Progenitor cell of endocrine pancreas (in vitro differentiated cells): ENCODE results near the gene RAB3GAP1. TPM values are rescaled to one million over a fixed set of nuclear protein-coding genes. Genes with fewer than 3 reads are reported as not detected.

ENCODE experiments used
- DNase-seq: peaks from one replicate; pipeline ENCODE4 v3.0.0; 2021; ENCODE audit warnings: low spot score; ENCODE audit not compliant: unreplicated experiment
- H3K27ac Mint-ChIP-seq: 2 replicates; pipeline ENCODE4 v1.8.0; 2021; ENCODE audit warnings: mild to moderate bottlenecking, moderate library complexity, mixed read lengths
- H3K27me3 Mint-ChIP-seq: 2 replicates; pipeline ENCODE4 v1.8.0; 2021; ENCODE audit warnings: mixed read lengths
- H3K36me3 Mint-ChIP-seq: 2 replicates; pipeline ENCODE4 v1.8.0; 2022; ENCODE audit warnings: mixed read lengths; ENCODE audit not compliant: insufficient read depth
- H3K4me1 Mint-ChIP-seq: 2 replicates; pipeline ENCODE4 v1.8.0; 2021; ENCODE audit warnings: low read depth, mixed read lengths
- H3K4me3 Mint-ChIP-seq: 2 replicates; pipeline ENCODE4 v1.8.0; 2021; ENCODE audit warnings: low read depth, mild to moderate bottlenecking, moderate library complexity, mixed read lengths
- H3K9me3 Mint-ChIP-seq: 2 replicates; pipeline ENCODE4 v1.8.0; 2021; ENCODE audit warnings: low read depth, mixed read lengths
- long read RNA-seq: library from polyadenylated mRNA; unstranded; transcript quantifications from one replicate; pipeline ENCODE4 v2.0.0, GENCODE V29; 2020
- total RNA-seq: library from RNA; stranded (reverse); gene quantifications from 2 replicates; pipeline ENCODE4 v1.2.1, GENCODE V29; 2021
- TF ChIP-seq, protein P1 (sequence below): fragments of 200-600 bp; sonication (generic); IDR thresholded peaks from one replicate; pipeline ENCODE4 v1.5.0; 2021; ENCODE audit warnings: antibody characterized with exemption, mild to moderate bottlenecking; ENCODE audit not compliant: unreplicated experiment

RAB3GAP1 gene
- total RNA-seq: 33.7 and 34.7 TPM in 2 replicates
- long read RNA-seq, full-length matches to known transcripts: 8 of 68 reads
- long read RNA-seq, partial matches to known transcripts: 47 of 68 reads
- long read RNA-seq, other reads (novel, unspliced or antisense): 13 of 68 reads

DNA sequence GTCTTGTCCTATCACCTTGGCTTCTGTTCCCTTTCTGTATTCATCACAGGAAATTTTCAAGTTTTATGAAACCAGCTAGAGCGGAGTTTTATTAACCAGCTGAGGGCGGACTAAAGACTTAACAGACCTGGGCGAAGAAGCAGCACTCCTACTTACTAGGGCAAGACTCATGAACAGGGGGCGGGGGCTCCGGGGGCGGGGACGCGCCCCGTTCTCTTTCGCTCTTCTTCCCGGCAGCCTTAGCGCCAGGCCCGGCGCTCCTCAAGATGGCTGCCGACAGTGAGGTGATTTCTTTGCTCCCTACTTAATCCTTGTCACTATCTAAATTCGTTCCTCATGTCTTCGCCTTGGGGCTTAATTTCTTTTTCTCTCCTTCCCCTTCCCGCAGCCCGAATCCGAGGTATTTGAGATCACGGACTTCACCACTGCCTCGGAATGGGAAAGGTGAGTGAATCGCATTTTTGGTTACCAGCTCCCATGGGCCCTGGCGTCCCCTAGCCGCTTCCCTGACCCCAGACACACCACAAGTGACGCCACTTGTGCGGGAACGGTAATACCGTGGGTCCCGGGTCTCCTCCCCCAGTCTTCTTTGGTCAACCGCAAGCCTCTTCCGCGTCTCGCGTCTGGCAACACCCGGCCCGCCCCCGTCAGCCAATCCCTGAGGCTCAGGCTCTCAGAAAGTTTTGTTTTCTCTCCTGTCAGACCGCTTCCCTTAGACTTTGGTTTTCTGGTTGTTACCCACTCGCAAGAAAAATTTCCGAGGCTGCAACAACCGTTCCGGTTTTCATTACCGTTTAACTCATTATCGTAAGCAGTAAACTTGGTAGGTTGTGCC lies at the start of gene RAB3GAP1:
TSS of gene RAB3GAP1 (plus strand) at position 251 of the 835 bp plus-strand sequence. CDS start at position 267, 16 bp downstream.
- peaks cover 3% of the 10 kb centered on the region for H3K36me3 Mint-ChIP-seq
- peaks cover 35% of the 10 kb centered on the region for H3K4me1 Mint-ChIP-seq
- TF ChIP-seq, protein P1, sequence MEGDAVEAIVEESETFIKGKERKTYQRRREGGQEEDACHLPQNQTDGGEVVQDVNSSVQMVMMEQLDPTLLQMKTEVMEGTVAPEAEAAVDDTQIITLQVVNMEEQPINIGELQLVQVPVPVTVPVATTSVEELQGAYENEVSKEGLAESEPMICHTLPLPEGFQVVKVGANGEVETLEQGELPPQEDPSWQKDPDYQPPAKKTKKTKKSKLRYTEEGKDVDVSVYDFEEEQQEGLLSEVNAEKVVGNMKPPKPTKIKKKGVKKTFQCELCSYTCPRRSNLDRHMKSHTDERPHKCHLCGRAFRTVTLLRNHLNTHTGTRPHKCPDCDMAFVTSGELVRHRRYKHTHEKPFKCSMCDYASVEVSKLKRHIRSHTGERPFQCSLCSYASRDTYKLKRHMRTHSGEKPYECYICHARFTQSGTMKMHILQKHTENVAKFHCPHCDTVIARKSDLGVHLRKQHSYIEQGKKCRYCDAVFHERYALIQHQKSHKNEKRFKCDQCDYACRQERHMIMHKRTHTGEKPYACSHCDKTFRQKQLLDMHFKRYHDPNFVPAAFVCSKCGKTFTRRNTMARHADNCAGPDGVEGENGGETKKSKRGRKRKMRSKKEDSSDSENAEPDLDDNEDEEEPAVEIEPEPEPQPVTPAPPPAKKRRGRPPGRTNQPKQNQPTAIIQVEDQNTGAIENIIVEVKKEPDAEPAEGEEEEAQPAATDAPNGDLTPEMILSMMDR: no peak
- H3K27ac Mint-ChIP-seq: peak within 1 kb of the TSS; percentile 100
- DNase-seq: peak; percentile 24
- peak within 1 kb of the TSS; percentile 98 for H3K4me3 Mint-ChIP-seq
- H3K9me3 Mint-ChIP-seq: no peaks in the 10 kb centered on the region
- H3K27me3 Mint-ChIP-seq: no peaks in the 10 kb centered on the region

DNA sequence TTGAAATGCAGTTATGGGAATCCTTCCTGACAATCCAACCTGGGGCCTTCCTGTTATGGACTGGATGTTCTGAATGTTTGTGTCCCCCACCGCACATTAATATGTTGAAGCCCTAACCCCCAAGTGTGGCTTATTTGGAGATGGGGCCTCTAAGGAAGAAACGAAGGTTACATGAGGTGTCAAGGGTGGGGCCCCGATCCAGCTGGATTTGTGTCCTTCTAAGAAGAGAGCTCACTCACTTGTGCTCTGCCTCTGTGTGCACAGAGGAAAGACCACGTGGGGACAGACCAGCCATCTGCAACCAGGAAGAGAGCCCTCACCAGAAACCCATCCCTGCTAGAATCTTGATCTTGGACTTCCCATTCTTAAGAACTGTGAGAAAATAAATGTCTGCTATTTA lies 49.3 kb upstream of the RAB3GAP1 start:
- DNase-seq: no peak
- H3K27ac Mint-ChIP-seq: no peak overlapping the region
- TF ChIP-seq, protein P1: no peak
- H3K4me3 Mint-ChIP-seq: no peak overlapping the region
- H3K4me1 Mint-ChIP-seq: peaks cover 14% of the 10 kb centered on the region
- no peaks in the 10 kb centered on the region for H3K9me3 Mint-ChIP-seq
- peaks cover 12% of the 10 kb centered on the region for H3K27me3 Mint-ChIP-seq
- H3K36me3 Mint-ChIP-seq: no peaks in the 10 kb centered on the region

DNA sequence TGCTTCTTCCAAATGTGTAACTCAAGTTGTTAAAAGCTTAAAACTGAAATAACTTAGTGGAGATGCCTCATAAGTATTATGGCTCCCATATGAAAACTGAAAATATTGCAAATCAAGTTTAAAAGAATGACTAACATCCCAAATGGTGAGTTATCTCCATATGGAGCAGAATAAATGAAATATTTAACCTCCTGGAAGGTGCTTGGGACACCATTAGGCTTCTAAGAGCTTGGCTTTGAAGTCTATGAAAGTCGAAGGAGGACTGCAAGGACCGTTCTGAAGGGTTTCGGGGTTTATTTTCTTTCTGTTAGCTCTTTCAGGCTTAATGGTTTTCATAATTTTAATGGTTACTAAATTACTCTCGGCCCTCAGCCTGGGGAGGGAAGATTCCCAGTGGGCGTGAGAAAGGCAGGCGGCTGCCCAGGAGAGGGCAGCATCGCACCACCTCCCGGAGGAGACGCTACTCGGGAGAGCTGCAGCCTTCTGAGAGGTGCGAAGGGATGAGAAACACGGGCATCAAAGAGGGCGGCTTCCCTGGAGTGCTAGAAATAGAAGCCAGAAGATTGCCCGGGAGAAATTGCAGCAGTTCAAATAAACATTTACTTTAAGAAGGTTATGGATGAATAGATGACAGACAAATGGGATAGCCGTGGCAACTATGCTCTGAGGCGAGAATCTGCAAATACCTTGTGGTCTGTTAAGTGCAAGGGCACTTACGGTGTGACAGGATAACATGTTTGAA lies 47.9 kb upstream of the RAB3GAP1 start:
- no peaks in the 10 kb centered on the region for H3K9me3 Mint-ChIP-seq
- no peaks in the 10 kb centered on the region for H3K36me3 Mint-ChIP-seq
- TF ChIP-seq, protein P1: peak; percentile 96
- no peak overlapping the region for H3K4me3 Mint-ChIP-seq
- no peak overlapping the region for H3K27ac Mint-ChIP-seq
- H3K4me1 Mint-ChIP-seq: peaks cover 14% of the 10 kb centered on the region
- H3K27me3 Mint-ChIP-seq: peaks cover 12% of the 10 kb centered on the region
- DNase-seq: peak; percentile 64

DNA sequence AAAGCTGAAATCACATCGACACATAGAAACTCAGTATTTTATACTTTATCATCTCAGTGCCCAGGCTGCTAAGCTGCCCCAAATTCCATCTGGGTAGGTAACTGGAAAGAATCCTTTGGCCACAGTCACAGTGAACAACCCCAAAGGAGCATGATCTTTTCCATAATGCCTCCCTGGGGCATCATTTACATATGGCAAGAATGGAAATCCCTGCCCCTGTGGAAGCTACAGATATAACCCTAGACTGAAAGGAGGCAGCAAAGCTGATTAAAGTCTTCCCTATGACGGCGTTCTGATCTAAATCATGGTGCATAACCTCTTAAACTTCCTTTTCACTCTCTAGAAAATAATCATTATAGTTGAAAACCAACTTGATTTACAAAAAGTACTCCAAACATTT lies 46.3 kb upstream of the RAB3GAP1 start:
- TF ChIP-seq, protein P1: no peak
- DNase-seq: no peak
- no peaks in the 10 kb centered on the region for H3K9me3 Mint-ChIP-seq
- H3K4me1 Mint-ChIP-seq: peaks cover 10% of the 10 kb centered on the region
- H3K36me3 Mint-ChIP-seq: no peaks in the 10 kb centered on the region
- peaks cover 12% of the 10 kb centered on the region for H3K27me3 Mint-ChIP-seq
- H3K27ac Mint-ChIP-seq: no peak overlapping the region
- no peak overlapping the region for H3K4me3 Mint-ChIP-seq

DNA sequence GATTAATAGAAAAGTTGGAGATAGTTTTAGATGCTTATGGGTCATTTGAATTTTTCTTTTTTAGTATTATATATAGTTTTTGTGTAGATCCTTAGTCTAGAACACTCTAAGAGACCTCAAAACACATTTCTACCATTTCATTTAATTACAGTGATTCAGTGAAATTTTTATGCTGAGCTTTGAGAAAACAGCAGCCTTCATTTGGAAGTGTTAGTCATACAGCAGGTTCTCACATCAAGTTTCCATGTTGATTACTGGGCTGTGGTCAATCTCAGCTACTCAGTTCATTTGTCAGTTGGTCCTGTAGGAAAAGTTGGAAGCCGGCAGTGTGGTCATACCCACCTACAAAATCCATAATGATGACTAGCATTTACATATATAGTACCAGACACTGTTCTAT lies 42.8 kb upstream of the RAB3GAP1 start:
- H3K4me3 Mint-ChIP-seq: no peak overlapping the region
- TF ChIP-seq, protein P1: no peak
- H3K4me1 Mint-ChIP-seq: peaks cover 1% of the 10 kb centered on the region
- no peaks in the 10 kb centered on the region for H3K9me3 Mint-ChIP-seq
- peaks cover 10% of the 10 kb centered on the region for H3K27me3 Mint-ChIP-seq
- DNase-seq: no peak
- H3K27ac Mint-ChIP-seq: no peak overlapping the region
- no peaks in the 10 kb centered on the region for H3K36me3 Mint-ChIP-seq
